HG02678 (cell line): ENCODE measurements around the gene KANK4.

Source experiments
- ATAC-seq: cut with Tn5 transposase; IDR thresholded peaks from one replicate; pipeline ENCODE4 v1.9.1; 2021; ENCODE audit warnings: mild to moderate bottlenecking, moderate library complexity; ENCODE audit not compliant: unreplicated experiment

Gene KANK4

DNA sequence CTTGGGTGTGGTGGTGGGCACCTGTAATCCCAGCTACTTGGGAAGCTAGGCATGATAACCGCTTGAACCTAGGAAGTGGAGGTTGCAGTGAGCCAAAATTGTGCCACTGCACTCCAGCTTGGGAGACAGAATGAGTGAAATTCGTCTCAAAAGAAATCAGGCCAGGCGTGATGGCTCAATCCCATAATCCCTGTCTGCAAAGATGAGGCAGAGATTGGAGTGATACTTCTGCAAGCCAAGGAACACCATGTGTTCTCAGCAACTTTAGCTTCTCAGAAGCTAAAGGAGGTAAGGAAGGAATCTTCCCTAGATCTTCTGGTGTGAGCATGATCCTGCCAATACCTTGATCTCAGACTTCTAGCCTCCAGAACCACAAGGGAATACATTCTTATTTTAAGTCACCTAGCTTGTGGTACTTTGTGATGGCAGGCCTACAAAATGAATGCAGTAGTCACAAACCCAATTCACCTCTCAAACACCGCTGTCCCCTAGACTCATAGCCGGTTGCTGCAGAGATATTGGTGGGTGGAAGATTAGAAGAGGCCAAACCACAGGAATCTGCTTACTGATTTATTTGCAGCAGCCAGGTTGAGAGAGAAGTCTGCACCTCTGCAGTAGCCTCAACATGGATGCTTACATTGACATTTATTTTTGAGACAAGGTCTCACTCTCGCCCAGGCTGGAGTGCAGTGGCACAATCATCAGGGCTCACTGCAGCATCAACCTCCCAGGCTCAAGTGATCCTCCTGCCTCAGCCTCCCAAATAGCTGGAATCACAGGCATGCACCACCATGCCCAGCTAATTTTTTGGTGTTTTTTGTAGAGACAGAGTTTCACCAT lies 105.9 kb downstream of the KANK4 start:
- ATAC-seq = no peak

GRCh38 chr1:62212411-62212810 lies 106.8 kb downstream of the KANK4 start:
- ATAC-seq = no peak

- no peak for ATAC-seq
These were observed 108.3 kb downstream of the KANK4 start for GRCh38 chr1:62210960-62211359.

DNA sequence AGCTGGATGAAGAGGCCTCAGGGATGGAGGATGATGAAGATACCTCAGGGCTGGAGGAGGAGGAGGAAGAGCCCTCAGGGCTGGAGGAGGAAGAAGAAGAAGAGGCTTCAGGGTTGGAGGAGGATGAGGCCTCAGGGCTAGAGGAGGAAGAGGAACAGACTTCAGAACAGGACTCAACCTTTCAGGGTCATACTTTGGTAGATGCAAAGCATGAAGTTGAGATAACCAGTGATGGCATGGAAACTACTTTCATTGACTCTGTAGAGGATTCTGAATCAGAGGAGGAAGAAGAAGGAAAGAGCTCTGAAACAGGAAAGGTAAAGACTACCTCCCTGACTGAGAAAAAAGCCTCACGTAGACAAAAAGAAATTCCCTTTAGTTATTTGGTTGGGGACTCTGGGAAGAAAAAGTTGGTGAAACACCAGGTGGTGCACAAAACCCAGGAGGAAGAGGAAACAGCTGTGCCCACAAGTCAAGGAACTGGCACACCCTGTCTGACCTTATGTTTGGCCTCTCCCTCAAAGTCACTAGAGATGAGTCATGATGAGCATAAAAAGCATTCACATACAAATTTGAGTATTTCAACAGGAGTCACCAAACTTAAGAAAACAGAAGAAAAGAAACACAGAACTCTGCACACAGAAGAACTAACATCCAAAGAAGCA lies 109.2 kb downstream of the KANK4 start:
- ATAC-seq = no peak

DNA sequence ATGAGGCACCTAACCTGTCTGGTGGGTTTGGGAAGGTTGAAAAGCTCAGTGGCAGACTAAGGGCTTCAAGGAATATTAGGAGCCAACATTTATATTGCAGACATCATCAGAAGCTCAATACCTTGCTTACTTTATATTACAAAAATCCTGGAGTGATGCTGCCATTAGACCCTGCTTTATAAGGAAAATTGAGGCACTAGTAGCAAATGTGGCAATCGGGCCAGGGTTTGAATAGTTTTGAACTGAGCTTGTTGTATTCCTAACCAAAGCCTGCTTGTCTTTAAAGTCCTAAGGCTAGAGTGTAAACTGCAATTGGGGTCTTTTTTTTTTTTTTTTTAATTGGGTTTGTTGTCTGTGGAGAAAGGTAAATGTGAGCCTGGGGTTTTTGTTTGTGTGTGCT lies 110.3 kb downstream of the KANK4 start:
- no peak for ATAC-seq

DNA sequence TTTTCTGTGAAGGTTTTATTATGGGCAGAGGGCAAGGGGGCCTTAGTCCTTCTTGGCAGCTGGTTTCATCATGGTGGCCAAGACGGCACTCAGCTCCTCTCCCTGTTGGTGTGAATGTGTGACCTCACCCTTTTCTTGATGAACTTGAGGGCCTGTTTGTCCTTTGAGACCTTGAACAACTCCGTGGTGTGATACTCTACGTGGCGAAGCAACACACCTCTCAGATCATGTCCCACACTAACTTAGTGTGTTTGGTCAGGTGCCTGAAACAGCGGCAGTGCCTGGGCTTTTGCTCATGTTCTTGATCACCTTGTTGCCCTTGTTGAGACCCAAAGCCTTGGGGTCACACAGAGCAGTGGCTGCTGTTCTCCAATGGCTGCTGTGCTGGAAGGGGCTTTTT lies 111.1 kb downstream of the KANK4 start:
- ATAC-seq = no peak

DNA sequence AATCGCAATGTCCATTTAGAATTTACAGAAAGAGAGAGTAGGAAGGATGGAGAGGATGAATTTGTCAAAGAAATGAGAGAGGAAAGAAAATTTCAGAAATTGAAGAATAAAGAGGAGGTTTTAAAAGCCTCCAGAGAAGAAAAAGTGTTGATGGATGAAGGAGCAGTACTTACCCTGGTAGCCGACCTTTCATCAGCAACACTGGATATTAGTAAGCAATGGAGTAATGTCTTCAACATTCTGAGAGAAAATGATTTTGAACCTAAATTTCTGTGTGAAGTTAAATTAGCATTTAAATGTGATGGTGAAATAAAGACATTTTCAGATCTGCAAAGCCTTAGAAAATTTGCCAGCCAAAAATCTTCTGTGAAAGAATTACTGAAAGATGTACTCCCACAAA lies 112.0 kb downstream of the KANK4 start:
- no peak for ATAC-seq

DNA sequence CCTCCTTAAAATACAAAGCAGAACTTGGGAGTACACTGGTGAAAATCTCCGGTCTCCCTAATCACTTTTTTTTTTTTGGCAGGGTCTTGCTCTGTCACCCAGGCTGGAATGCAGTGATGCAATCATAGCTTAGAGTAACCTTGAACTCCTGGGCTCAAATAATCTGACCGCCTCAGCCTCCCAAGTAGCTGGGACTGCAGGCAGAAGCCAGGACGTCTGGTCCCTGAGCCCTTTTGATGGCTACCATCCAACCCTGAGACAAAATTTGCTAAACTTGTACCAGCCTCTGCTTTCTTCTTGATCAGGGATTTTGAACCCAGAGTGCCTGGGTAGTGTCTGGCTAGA lies 120.5 kb downstream of the KANK4 start:
- ATAC-seq = no peak

DNA sequence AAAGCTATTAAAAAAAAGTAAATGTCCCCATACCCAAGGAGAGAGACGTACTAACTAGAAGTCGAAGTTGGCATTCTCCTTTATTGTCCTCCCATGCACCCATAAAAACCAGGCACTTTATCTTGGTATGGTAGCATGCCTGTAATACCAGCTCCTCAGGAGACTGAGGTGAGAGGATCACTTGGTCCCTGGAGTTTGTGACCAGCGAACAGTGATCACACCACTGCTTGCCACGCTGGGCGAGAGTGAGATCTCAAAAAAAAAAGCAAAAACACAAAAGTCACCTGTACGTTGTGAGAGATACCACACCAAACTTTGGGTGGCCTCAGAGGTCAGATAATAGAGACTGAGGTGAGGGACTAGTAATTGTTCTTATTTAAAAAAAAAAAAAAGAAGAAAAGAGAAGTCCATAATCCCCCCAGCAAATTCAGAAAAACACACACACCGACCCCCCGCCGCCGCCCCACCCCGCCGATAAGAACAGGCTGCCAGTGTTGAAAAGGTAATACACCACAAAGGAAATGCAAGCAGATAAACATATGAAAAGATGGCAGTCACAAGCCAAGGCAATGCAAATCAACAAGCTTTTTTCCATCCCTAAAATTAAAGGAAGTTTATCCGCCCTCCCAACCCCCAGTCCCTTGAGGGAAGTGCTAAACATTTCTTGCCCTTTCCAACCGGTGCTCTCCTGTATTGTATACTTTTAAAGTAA lies 121.0 kb downstream of the KANK4 start:
- no peak for ATAC-seq

- no peak for ATAC-seq
These were observed 123.0 kb downstream of the KANK4 start for GRCh38 chr1:62196086-62196690.

GRCh38 chr1:62194651-62195544 lies 124.3 kb downstream of the KANK4 start, which contains the start of gene L1TD1:
TSS of gene L1TD1 (plus strand) at chr1:62194849. CDS start at chr1:62206629, 11,780 bp downstream.
- peak; percentile 53 for ATAC-seq

DNA sequence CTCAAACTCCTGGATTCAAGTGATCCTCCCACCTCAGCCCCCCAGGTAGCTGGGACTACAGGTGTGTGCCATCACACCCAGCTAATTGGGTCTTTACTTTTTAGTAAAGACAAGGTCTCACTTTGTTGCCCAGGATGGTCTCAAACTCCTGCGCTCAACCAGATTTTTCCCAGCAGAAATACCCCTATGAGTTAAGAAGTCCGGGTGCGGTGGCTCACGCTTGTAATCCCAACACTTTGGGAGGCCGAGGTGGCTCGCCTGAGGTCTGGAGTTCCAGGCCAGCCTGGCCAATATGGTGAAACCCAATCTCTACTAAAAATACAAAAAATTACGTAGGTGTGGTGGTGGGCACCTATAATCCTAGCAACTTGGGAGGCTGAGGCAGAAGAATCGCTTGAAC lies 131.1 kb downstream of the KANK4 start:
- ATAC-seq = no peak

- no peak for ATAC-seq
These were observed 131.7 kb downstream of the KANK4 start for GRCh38 chr1:62187548-62187947.
